Measurements from ENCODE around the gene TNF.

DNA sequence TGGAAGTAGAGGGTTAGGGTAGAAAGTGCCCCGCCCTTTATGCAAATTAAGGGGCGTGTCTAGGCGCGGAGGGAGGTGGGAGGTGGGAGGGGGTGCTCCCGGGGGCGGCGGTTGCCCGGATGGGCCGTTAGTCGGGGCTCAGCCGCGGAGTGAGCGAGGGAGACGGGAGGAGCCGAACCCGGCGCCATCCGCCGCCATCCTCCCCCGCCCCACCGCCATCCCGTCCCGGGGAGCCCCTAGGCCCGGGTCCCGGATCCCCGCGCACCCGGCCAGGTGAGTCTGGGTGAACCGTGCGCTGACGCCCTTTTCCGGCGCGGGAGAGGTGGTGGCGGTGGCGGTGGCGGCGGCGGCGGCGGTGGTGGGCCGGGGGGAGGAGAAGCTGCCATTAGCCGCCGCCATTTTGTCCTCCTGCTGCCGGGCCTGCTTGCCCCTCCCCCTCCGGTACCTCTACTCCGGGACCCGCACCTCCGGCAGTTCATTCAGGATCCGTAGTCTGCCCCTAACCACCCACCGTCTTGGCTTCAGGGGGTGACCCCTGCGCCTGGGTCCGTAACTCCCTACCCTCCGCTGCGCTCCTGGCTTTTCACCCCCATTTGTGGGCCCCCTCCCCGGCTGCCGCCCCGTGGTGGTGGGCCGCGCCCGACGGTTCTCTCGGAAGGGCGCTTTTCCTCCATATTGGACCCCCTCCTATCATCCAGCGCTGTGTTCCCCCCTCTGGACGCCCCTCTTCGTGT, 45.4 kb downstream of the TNF start, which contains the start of gene PRRC2A:
- TF ChIP-seq, protein P1, sequence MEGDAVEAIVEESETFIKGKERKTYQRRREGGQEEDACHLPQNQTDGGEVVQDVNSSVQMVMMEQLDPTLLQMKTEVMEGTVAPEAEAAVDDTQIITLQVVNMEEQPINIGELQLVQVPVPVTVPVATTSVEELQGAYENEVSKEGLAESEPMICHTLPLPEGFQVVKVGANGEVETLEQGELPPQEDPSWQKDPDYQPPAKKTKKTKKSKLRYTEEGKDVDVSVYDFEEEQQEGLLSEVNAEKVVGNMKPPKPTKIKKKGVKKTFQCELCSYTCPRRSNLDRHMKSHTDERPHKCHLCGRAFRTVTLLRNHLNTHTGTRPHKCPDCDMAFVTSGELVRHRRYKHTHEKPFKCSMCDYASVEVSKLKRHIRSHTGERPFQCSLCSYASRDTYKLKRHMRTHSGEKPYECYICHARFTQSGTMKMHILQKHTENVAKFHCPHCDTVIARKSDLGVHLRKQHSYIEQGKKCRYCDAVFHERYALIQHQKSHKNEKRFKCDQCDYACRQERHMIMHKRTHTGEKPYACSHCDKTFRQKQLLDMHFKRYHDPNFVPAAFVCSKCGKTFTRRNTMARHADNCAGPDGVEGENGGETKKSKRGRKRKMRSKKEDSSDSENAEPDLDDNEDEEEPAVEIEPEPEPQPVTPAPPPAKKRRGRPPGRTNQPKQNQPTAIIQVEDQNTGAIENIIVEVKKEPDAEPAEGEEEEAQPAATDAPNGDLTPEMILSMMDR (conservative IDR thresholded peaks at IDR 0.05 in 1 of 2, IDR thresholded peaks at IDR 0.05 in 1 of 2; ENCODE audit: low read depth in 1 of 2, low read length in 2 of 2): no peak
- TF ChIP-seq EZH2 (IDR thresholded peaks at IDR 0.05; ENCODE audit: low read length, missing control alignments): no peak

Measured in fibroblast of lung (primary cell).